KBM-7 (cell line): ENCODE measurements around the gene ARHGAP10.
A peak's percentile ranks its signal among the peaks of the same experiment; 100 is the strongest.
"Not testable (repeated sequence)": the region's sequence is repeated elsewhere in the genome, so short reads cannot be mapped to it uniquely, and the experiment has no call there.

Experiments used
- DNase-seq: peaks from one replicate; pipeline ENCODE4 v3.0.0-alpha.2; 2015
- in situ Hi-C: fragments of 300-500 bp; cut with MboI; formaldehyde crosslinking; loops from 2 replicates; pipeline ENCODE4 v1.14.3; 2020; ENCODE audit warnings: low sequenced_read_pairs, low pct_unique_long_range_greater_than_20kb, mixed read lengths

ARHGAP10 gene

GRCh38 chr4:147863808-147864472, 132.1 kb downstream of the ARHGAP10 start:
- DNase-seq = no peak
- in situ Hi-C loops = loop anchor here (25.0 kb wide), 1 partner anchor 252 kb away; the partner anchor contains the start of gene TMEM184C

DNA sequence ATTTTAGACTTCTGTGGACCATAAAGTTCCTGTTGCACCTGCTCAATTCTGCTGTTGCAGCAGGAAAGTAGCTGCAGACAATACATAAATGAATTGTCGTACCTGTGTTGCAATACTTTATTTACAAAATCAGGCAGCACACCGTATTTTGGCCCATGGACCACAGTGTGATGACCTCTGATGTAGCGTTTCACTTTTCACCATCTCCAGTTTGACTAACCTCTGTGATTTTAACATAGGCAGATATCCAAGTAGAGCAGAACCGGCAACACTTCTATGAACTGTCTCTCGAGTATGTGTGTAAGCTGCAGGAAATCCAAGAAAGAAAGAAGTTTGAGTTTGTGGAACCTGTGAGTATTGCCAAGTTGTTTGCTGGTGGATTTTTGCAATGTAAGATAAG, 132.7 kb downstream of the ARHGAP10 start:
- no peak for DNase-seq
- in situ Hi-C loops = loop anchor here (25.0 kb wide), 1 partner anchor 252 kb away; the partner anchor contains the start of gene TMEM184C

GRCh38 chr4:147865926-147866325, 134.0 kb downstream of the ARHGAP10 start:
- DNase-seq = no peak
- in situ Hi-C loops = loop anchor here (25.0 kb wide), 1 partner anchor 254 kb away; the partner anchor contains the start of gene TMEM184C

- in situ Hi-C loops = loop anchor here (25.0 kb wide), 1 partner anchor 254 kb away; the partner anchor contains the start of gene TMEM184C
- peak; percentile 87 for DNase-seq
Measured at GRCh38 chr4:147866532-147867271, 134.8 kb downstream of the ARHGAP10 start.

DNA sequence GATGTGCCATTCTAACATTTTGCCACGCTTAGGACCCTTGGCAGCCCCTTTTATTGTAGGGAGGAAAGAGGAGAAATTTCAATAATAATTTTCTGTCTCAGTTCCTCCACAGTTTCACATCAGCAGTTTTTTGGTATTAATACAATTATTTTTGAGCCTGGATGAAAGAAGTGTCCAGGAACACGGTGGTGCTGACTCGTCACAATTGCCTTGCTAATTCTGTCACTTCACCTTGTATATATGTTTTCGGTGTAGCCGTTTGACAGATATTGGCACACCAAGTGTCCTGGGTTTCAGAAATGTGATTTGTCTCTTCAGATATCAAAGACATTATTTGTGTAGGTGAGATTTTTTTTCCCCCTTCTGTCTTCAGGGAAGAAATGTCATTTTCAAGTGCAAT, 142.2 kb downstream of the ARHGAP10 start:
- DNase-seq = no peak
- in situ Hi-C loops = loop anchor here (25.0 kb wide), 1 partner anchor 262 kb away; the partner anchor contains the start of gene TMEM184C

DNA sequence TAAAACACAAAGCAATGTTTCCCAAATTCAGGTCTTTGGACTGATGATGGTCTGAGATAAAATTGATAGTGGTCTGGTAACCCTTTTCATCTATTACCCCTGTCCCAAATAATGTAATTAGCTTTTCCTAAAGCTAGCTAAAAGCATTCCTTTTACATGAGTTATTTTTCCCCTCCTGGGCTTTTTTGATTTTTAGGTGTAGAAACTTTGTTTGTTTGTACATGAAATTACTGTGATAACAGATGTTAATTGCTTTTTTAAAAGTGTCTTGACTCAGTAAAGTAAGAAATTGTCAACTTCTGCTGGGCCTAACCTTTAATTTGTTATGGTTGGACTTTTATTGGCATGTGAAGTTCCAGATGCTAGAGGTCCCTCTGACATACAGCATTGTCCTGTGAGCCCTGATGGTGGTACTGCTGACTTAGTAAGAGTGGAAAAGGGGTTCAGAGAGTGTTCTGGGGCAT, 145.5 kb downstream of the ARHGAP10 start:
- no peak for DNase-seq
- in situ Hi-C loops = no loop called here

DNA sequence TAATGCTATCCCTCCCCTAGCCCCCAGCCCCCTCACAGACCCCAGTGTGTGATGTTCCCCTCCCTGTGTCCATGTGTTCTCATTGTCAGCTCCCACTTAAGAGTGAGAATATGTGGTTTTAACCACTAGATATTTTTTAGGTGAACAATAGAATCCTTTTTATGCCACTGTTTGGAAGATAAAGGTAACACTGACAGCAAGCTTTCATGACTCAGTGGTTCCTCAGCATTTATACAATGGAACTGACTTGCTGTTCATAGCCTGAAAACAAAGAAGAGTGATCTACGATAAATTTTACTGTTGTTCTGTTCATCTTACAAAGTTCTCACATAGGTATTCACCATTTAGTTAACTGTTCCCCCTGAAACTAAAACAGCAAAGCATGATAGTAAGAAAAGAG, 147.8 kb downstream of the ARHGAP10 start:
- in situ Hi-C loops = no loop called here
- no peak for DNase-seq

DNA sequence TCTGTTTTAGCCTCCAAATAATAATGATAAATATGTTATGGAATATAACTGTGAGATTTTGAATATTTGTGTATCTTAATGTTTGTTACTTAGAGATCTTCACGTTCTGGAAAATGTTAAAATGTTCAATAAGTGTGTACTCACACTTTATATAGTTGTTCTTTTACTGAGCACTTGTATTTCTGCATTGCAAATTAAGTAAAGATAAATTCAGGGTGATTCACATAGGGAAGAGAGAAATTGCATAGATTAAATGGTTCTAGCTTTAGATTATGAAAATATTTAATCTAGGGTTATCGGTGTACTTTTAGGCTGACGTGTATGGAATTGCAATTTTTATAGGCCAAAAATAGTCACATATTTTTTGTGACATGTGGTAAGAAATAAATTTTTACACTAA, 148.6 kb downstream of the ARHGAP10 start:
- DNase-seq = no peak
- in situ Hi-C loops = no loop called here

DNA sequence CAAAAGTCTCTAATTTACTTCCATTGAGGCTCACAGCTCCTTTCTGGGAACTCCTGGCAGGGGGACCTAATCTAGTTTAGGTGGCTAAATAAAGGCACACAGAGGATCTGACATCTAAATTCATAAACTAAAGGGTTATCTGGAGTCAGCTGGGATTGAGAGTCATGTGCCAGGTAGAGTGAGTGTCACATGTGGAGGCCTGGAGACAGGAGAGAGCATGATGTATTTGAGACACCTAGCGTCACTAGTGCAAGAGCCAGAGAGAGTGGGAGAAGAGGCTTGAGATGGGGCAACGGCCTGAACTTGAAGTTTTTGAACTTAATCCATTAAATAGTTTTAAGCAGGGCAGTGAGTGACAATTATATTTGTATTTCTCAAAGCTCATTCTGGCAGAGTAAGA, 152.6 kb downstream of the ARHGAP10 start:
- in situ Hi-C loops = no loop called here
- no peak for DNase-seq

GRCh38 chr4:147885216-147885615, 153.3 kb downstream of the ARHGAP10 start:
- in situ Hi-C loops, DNase-seq: not testable (repeated sequence)

GRCh38 chr4:147891476-147892115, 159.7 kb downstream of the ARHGAP10 start:
- in situ Hi-C loops = no loop called here
- DNase-seq = peak; percentile 7

DNA sequence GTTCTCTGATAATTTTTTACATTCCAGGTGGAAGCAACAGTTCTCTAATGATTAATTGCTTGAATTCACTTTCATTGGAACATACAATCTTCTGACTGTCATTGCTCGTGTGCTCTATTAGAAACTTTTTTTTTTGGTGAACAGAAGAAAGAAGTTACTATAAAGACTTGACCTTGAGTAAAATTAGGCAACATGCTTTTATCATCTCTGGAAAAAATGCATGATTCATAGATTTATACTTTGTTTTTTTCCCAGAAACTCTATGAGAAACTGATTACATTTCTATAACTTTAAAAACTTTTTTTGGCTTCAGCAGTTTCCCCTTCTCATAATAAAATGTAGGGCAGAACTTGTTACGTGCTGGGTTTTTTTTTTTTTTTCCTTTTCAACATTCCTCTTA, 167.6 kb downstream of the ARHGAP10 start:
- no peak for DNase-seq
- in situ Hi-C loops = no loop called here

- in situ Hi-C loops = no loop called here
- DNase-seq = no peak
Measured at GRCh38 chr4:147901388-147901787, 169.5 kb downstream of the ARHGAP10 start.

- in situ Hi-C loops = no loop called here
- no peak for DNase-seq
Measured at GRCh38 chr4:147901916-147902315, 170.0 kb downstream of the ARHGAP10 start.

- in situ Hi-C loops = no loop called here
- no peak for DNase-seq
Measured at GRCh38 chr4:147909225-147909624, 177.3 kb downstream of the ARHGAP10 start.

- in situ Hi-C loops = no loop called here
- DNase-seq = no peak
Measured at GRCh38 chr4:147910315-147910714, 178.4 kb downstream of the ARHGAP10 start.

DNA sequence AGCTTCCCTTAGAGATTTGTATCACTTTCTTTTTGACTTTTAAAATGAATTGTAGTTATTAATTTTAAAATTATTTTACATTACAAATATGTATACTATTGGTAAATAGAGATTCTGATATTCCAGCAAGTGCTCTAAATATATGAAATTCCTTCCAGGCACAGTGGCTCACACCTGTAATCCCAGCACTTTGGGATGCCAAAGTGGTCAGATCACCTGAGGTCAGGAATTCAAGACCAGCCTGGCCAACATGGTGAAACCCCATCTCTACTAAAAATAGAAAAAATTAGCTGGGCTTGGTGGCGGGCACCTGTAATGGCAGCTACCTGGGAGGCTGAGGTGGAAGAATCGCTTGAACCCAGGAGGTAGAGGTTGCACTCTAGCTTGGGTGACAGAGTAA, 180.2 kb downstream of the ARHGAP10 start:
- DNase-seq, in situ Hi-C loops: not testable (repeated sequence)

DNA sequence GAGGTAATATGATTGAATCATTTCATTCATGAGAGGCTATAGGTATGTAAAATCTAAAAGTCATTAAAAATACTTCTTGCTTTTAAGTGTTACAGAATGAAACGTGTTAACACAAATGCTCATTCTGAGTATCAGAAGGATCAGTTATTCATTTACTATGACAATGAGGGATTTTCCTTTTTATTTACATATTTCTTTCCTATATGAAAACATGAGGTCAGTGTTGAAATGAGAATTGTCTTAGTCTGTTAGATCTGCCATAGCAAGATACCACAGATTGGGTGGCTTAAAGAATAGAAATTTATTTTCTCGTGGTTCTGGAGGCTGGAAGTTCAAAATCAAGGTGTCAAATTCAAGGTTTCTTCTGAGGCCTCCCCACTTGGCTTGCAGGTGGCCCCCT, 181.2 kb downstream of the ARHGAP10 start:
- no peak for DNase-seq
- in situ Hi-C loops = no loop called here

GRCh38 chr4:147916351-147916750, 184.5 kb downstream of the ARHGAP10 start:
- DNase-seq = no peak
- in situ Hi-C loops = no loop called here

GRCh38 chr4:147923381-147923780, 191.5 kb downstream of the ARHGAP10 start:
- DNase-seq = no peak
- in situ Hi-C loops = no loop called here
